HUES6 (cell line): ENCODE results near the gene TYRP1.

Experiments used
- H3K27ac ChIP-seq: 2 replicates; pipeline ENCODE4 v1.7.0; 2013; ENCODE audit warnings: low read depth, mild to moderate bottlenecking, low read length, inconsistent platforms
- H3K27me3 ChIP-seq: 2 replicates; pipeline ENCODE4 v1.6.1; 2013; ENCODE audit warnings: low read length; ENCODE audit not compliant: control insufficient read depth, insufficient read depth
- H3K36me3 ChIP-seq: 2 replicates; pipeline ENCODE4 v1.6.1; 2013; ENCODE audit warnings: low read length; ENCODE audit not compliant: control insufficient read depth, insufficient read depth
- H3K4me1 ChIP-seq: 2 replicates; pipeline ENCODE4 v1.6.1; 2013; ENCODE audit warnings: low read length; ENCODE audit not compliant: control insufficient read depth, insufficient read depth
- H3K4me3 ChIP-seq: 2 replicates; pipeline ENCODE4 v1.5.1; 2013; ENCODE audit warnings: low read depth, low read length
- H3K9ac ChIP-seq: one replicate; pipeline ENCODE4 v1.6.1; 2013; ENCODE audit warnings: mild to moderate bottlenecking, low read length
- H3K9me3 ChIP-seq: 2 replicates; pipeline ENCODE4 v1.6.1; 2013; ENCODE audit warnings: low read depth, low read length; ENCODE audit not compliant: control insufficient read depth, insufficient read depth

Gene TYRP1

GRCh38 chr9:12715268-12715667 is 22.1 kb downstream of the TYRP1 start:
- no peaks in the 10 kb centered on the region for H3K27me3 ChIP-seq
- H3K4me1 ChIP-seq: peaks cover 12% of the 10 kb centered on the region
- no peak overlapping the region for H3K9ac ChIP-seq
- H3K36me3 ChIP-seq: no peaks in the 10 kb centered on the region
- H3K9me3 ChIP-seq: no peaks in the 10 kb centered on the region
- H3K4me3 ChIP-seq: no peak overlapping the region
- H3K27ac ChIP-seq: no peak overlapping the region

- H3K36me3 ChIP-seq: no peaks in the 10 kb centered on the region
- H3K27ac ChIP-seq: no peak overlapping the region
- H3K4me3 ChIP-seq: no peak overlapping the region
- H3K4me1 ChIP-seq: peaks cover 12% of the 10 kb centered on the region
- no peaks in the 10 kb centered on the region for H3K9me3 ChIP-seq
- H3K27me3 ChIP-seq: no peaks in the 10 kb centered on the region
- H3K9ac ChIP-seq: no peak overlapping the region
These were observed 23.8 kb downstream of the TYRP1 start for GRCh38 chr9:12716823-12717600.

GRCh38 chr9:12717907-12718306 is 24.7 kb downstream of the TYRP1 start:
- peaks cover 12% of the 10 kb centered on the region for H3K4me1 ChIP-seq
- H3K9me3 ChIP-seq: no peaks in the 10 kb centered on the region
- H3K36me3 ChIP-seq: no peaks in the 10 kb centered on the region
- no peak overlapping the region for H3K4me3 ChIP-seq
- H3K9ac ChIP-seq: no peak overlapping the region
- no peak overlapping the region for H3K27ac ChIP-seq
- H3K27me3 ChIP-seq: no peaks in the 10 kb centered on the region

GRCh38 chr9:12718482-12719026 is 25.4 kb downstream of the TYRP1 start:
- no peaks in the 10 kb centered on the region for H3K36me3 ChIP-seq
- peak overlapping the region; percentile 51 for H3K4me3 ChIP-seq
- peak overlapping the region; percentile 55; the same call in 1 of the 2 replicates for H3K27ac ChIP-seq
- peak overlapping the region; percentile 25 for H3K9ac ChIP-seq
- H3K9me3 ChIP-seq: no peaks in the 10 kb centered on the region
- peaks cover 12% of the 10 kb centered on the region for H3K4me1 ChIP-seq
- H3K27me3 ChIP-seq: no peaks in the 10 kb centered on the region

GRCh38 chr9:12719431-12719830 is 26.2 kb downstream of the TYRP1 start:
- Histone ChIP-seq H3K9ac (no peak overlapping the region), H3K27me3 (no peaks in the 10 kb centered on the region), H3K27ac (no peak overlapping the region; the same call in 1 of the 2 replicates), H3K4me3 (no peak overlapping the region), H3K9me3 (no peaks in the 10 kb centered on the region), H3K4me1 (peaks cover 12% of the 10 kb centered on the region), H3K36me3 (no peaks in the 10 kb centered on the region)

GRCh38 chr9:12720551-12720950 is 27.4 kb downstream of the TYRP1 start:
- Histone ChIP-seq H3K9ac (no peak overlapping the region), H3K4me1 (peaks cover 12% of the 10 kb centered on the region), H3K36me3 (no peaks in the 10 kb centered on the region), H3K27me3 (no peaks in the 10 kb centered on the region), H3K27ac (no peak overlapping the region), H3K9me3 (no peaks in the 10 kb centered on the region), H3K4me3 (no peak overlapping the region)

- H3K4me1 ChIP-seq: peaks cover 12% of the 10 kb centered on the region
- no peak overlapping the region for H3K4me3 ChIP-seq
- no peak overlapping the region for H3K9ac ChIP-seq
- H3K27me3 ChIP-seq: no peaks in the 10 kb centered on the region
- H3K27ac ChIP-seq: no peak overlapping the region
- H3K9me3 ChIP-seq: no peaks in the 10 kb centered on the region
- H3K36me3 ChIP-seq: no peaks in the 10 kb centered on the region
These were observed 28.9 kb downstream of the TYRP1 start for GRCh38 chr9:12722131-12722530.

- Histone ChIP-seq H3K36me3 (no peaks in the 10 kb centered on the region), H3K27ac (no peak overlapping the region), H3K4me3 (no peak overlapping the region), H3K9me3 (no peaks in the 10 kb centered on the region), H3K4me1 (peaks cover 9% of the 10 kb centered on the region), H3K9ac (no peak overlapping the region), H3K27me3 (no peaks in the 10 kb centered on the region)
These were observed 30.3 kb downstream of the TYRP1 start for GRCh38 chr9:12723409-12724028.

- no peaks in the 10 kb centered on the region for H3K36me3 ChIP-seq
- H3K9me3 ChIP-seq: no peaks in the 10 kb centered on the region
- peaks cover 4% of the 10 kb centered on the region; the same call in 1 of the 2 replicates for H3K4me1 ChIP-seq
- H3K9ac ChIP-seq: no peak overlapping the region
- no peaks in the 10 kb centered on the region for H3K27me3 ChIP-seq
- H3K27ac ChIP-seq: no peak overlapping the region
- H3K4me3 ChIP-seq: no peak overlapping the region
These were observed 33.6 kb downstream of the TYRP1 start for GRCh38 chr9:12726795-12727194.

- no peaks in the 10 kb centered on the region for H3K27me3 ChIP-seq
- no peak overlapping the region for H3K27ac ChIP-seq
- no peak overlapping the region for H3K9ac ChIP-seq
- peaks cover 4% of the 10 kb centered on the region; the same call in 1 of the 2 replicates for H3K4me1 ChIP-seq
- H3K4me3 ChIP-seq: no peak overlapping the region
- peaks cover 8% of the 10 kb centered on the region for H3K9me3 ChIP-seq
- no peaks in the 10 kb centered on the region for H3K36me3 ChIP-seq
These were observed 37.0 kb downstream of the TYRP1 start for GRCh38 chr9:12730198-12730597.

GRCh38 chr9:12730927-12731326 is 37.7 kb downstream of the TYRP1 start:
- no peaks in the 10 kb centered on the region for H3K27me3 ChIP-seq
- H3K4me3 ChIP-seq: no peak overlapping the region
- peaks cover 8% of the 10 kb centered on the region for H3K9me3 ChIP-seq
- no peak overlapping the region for H3K27ac ChIP-seq
- no peak overlapping the region for H3K9ac ChIP-seq
- H3K4me1 ChIP-seq: peaks cover 4% of the 10 kb centered on the region; the same call in 1 of the 2 replicates
- H3K36me3 ChIP-seq: no peaks in the 10 kb centered on the region
